Ovary (tissue), 9 donors: Measurements from ENCODE around the gene PTPRG. TPM values are rescaled to one million over a fixed set of nuclear protein-coding genes. Genes with fewer than 3 reads are reported as not detected.
A peak's percentile ranks its signal among the peaks of the same experiment; 100 is the strongest.

Experiments
- DNase-seq, 5 donors: peaks; one replicate each; pipeline ENCODE4 v3.0.0-alpha.2; 2019 to 2020
- H3K27ac ChIP-seq, 2 donors: fragments of 200-600 bp; one replicate each; pipeline versions ENCODE4 v1.5.1 to v1.8.0; 2019 to 2022
- H3K27me3 ChIP-seq: fragments of 200-600 bp; one replicate; pipeline ENCODE4 v1.8.0; 2022
- H3K36me3 ChIP-seq: fragments of 200-600 bp; sonication (generic); one replicate; pipeline ENCODE4 v1.5.1; 2019
- H3K4me1 ChIP-seq: one replicate; pipeline ENCODE4 v1.8.1; 2013; ENCODE audit warnings: mild to moderate bottlenecking, moderate library complexity; ENCODE audit not compliant: insufficient read depth
- H3K4me3 ChIP-seq: fragments of 200-600 bp; sonication (generic); one replicate; pipeline ENCODE4 v1.5.1; 2017
- H3K9me3 ChIP-seq, 2 donors: fragments of 200-600 bp in 1 of 2; sonication (generic) in 1 of 2; one replicate each; pipeline versions ENCODE4 v1.5.1 to v1.8.1; 2013 to 2019; ENCODE audit warnings: mild to moderate bottlenecking in 1 of 2, moderate library complexity in 1 of 2
- CTCF ChIP-seq, 3 donors: fragments of 450-650 bp in 2 of 3; fragments of 200-600 bp in 1 of 3; IDR thresholded peaks; one replicate each; pipeline versions ENCODE4 v1.5.1 to v1.8.0; 2016 to 2022; ENCODE audit warnings: antibody characterized with exemption in 3 of 3, mild to moderate bottlenecking in 1 of 3
- EP300 ChIP-seq: sonication (generic); formaldehyde crosslinking; IDR thresholded peaks from one replicate; pipeline ENCODE4 v1.6.1; 2017; ENCODE audit warnings: antibody characterized with exemption
- POLR2A ChIP-seq: fragments of 450-650 bp; IDR thresholded peaks from one replicate; pipeline ENCODE4 v1.6.1; 2017; ENCODE audit warnings: antibody characterized with exemption, mild to moderate bottlenecking, moderate library complexity
- WGBS, 3 donors: extraction: QIAGEN DNeasy Blood & Tissue Kit in 1 of 3; methylation state at CpG; one replicate each; pipeline versions ENCODE4 v1.1.5 to v1.1.7; 2013 to 2017; 5-methylcytosine and 5-hydroxymethylcytosine counted together
- intact Hi-C, 4 donors: fragments of 100-400 bp; cut with DNase I; formaldehyde crosslinking; loops; one replicate each; pipeline versions ENCODE4 v1.11.0 to v1.15.1; 2022 to 2023
- polyA plus RNA-seq, 2 donors: library from polyadenylated mRNA; stranded (reverse); fragments of 200-250 nt in 1 of 2; fragments of 350-450 nt in 1 of 2; fragmentation: Illumina TruSeq in 1 of 2; extraction: RNeasy Lipid Tissue Mini Kit (QIAGEN cat#74804) in 1 of 2; gene quantifications; one replicate each; pipeline ENCODE4 v1.2.3, GENCODE V29; 2013 to 2014
- small RNA-seq: library from RNA; depleted of rRNA; stranded (forward); fragments of <200 nt; gene quantifications from one replicate; pipeline ENCODE3, GENCODE V24; 2016
- total RNA-seq, 7 donors: library from RNA; depleted of rRNA in 2 of 7; stranded (reverse); fragments of >200 nt in 2 of 7; fragmentation: NEBNext Ultra II Directional in 3 of 7; extraction: Animal tissue kit (Norgen Biotek cat#: 25700) in 3 of 7; gene quantifications; one replicate each; pipeline versions ENCODE4 v1.1.0 to v1.2.4, GENCODE V29; 2016 to 2023
- donor health status: DM: no; HTN: no; CAD: no; lungs with moderate emphysema.
- donor health status: DM: no; HTN: no; CAD: no.
- donor health status: Bipolar disorder and iron deficiency.
- donor health status: DM: yes; HTN: yes; CAD: no.
- donor health status: DM: no; HTN: no; CAD: no.
- donor health status: DM: yes; HTN: yes; CAD: no.

PTPRG gene
- total and polyA plus RNA-seq, 9 donors: 18.2 to 87.9 (median 47.7) TPM

DNA sequence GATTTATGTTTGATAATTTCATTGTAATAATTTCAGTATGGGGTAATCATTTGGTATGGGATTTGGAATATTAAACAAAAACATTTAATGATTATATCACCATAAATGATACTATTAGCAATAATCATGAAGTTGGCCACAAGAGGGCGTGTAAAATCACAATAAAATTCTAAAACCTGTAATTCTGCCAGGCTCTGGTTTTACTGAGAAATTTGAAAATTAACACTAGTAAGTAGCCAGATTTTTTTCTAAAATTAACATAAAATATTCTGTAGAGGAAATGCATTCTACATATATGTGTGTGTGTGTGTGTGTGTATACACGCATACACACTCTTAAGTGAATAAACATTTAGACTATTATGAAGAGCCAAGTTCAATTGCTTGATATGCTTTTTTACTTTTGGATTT, 771.5 kb downstream of the PTPRG start:
- intact Hi-C loops: loop anchor here in 2 of 4 donors (1.0 to 2.0 kb wide), 2 partner anchors 44 to 226 kb away; no protein-coding TSS in a partner anchor
- Histone ChIP-seq H3K9me3 (no peaks in the 10 kb centered on the region), H3K4me3 (no peak overlapping the region), H3K36me3 (no peaks in the 10 kb centered on the region), H3K27me3 (no peaks in the 10 kb centered on the region), H3K27ac (no peak overlapping the region), H3K4me1 (no peaks in the 10 kb centered on the region)
- TF ChIP-seq POLR2A: no peak
- peak in 2 of 3 donors; percentile 20 to 41 for TF ChIP-seq CTCF (IDR thresholded peaks at IDR 0.05)
- no peak for TF ChIP-seq EP300
- 46 to 51% (median 48%) methylated on average over 2 of the region's 2 CpGs for WGBS, 3 donors
- no peak for DNase-seq

- intact Hi-C loops: no loop called here
- H3K9me3 ChIP-seq: no peaks in the 10 kb centered on the region
- no peak overlapping the region for H3K4me3 ChIP-seq
- 91 to 96% (median 94%) methylated on average over 3 of the region's 3 CpGs for WGBS, 3 donors
- DNase-seq: no peak
- no peaks in the 10 kb centered on the region for H3K4me1 ChIP-seq
- no peak overlapping the region for H3K27ac ChIP-seq
- no peaks in the 10 kb centered on the region for H3K36me3 ChIP-seq
- TF ChIP-seq POLR2A (no peak), EP300 (no peak), CTCF (IDR thresholded peaks at IDR 0.05) (no peak)
- no peaks in the 10 kb centered on the region for H3K27me3 ChIP-seq
Observed at GRCh38 chr3:62335196-62335595, 773.8 kb downstream of the PTPRG start.

DNA sequence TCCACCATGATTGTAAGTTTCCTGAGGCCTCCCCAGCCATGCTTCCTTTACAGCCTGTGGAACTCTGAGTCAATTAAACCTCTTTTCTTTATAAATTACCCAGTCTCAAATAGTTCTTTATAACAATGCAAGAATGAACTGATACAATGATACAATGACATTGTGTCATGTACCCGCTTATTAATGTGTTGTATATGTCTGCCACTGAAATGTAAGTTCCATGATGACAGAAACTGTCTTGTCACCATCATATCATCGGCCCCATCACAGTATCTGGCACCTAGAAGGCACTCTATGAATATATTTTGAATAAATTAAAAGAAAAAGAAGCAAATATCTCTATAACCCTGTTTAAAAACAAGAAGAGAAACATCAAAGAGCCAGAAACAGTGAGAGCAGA, 782.4 kb downstream of the PTPRG start:
- intact Hi-C loops: no loop called here
- Histone ChIP-seq H3K9me3 (no peaks in the 10 kb centered on the region), H3K4me1 (no peaks in the 10 kb centered on the region), H3K36me3 (no peaks in the 10 kb centered on the region), H3K27me3 (no peaks in the 10 kb centered on the region), H3K27ac (no peak overlapping the region), H3K4me3 (no peak overlapping the region)
- no peak for DNase-seq
- WGBS, 3 donors: 74 to 83% (median 75%) methylated on average over 2 of the region's 2 CpGs
- TF ChIP-seq POLR2A (no peak), EP300 (no peak), CTCF (IDR thresholded peaks at IDR 0.05) (no peak)

Small RNA genes within 50 kb of the gene (small RNA-seq; reads per million reads assigned to genes)
- gene RF00019 (not detected), gene RNU2-10P (not detected)
